EL (cell line): ENCODE measurements around the gene ATP13A5.

ENCODE experiments used
- DNase-seq: peaks from one replicate; pipeline ENCODE4 v3.0.0-alpha.2; 2016

Gene ATP13A5

DNA sequence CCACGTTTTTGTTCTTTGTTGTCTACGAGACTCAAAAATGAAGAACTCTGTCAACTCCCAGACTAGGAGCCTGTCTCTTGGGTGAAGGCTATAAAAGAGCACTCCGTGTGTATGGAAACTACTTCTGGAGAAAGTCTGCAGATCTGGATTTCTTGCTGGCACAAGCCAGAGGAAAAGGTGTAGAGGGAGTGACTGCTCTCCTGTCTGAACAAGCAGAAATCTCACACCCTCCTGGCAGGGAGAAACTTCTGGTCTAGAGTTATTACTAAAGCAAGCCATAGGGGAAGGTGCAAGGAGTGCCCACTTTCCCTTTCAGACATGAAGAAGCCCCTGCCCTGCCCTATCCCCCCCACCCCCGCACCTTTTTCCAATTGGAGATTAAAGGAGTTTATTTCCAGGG is 128.1 kb downstream of the ATP13A5 start:
- DNase-seq: no peak

DNA sequence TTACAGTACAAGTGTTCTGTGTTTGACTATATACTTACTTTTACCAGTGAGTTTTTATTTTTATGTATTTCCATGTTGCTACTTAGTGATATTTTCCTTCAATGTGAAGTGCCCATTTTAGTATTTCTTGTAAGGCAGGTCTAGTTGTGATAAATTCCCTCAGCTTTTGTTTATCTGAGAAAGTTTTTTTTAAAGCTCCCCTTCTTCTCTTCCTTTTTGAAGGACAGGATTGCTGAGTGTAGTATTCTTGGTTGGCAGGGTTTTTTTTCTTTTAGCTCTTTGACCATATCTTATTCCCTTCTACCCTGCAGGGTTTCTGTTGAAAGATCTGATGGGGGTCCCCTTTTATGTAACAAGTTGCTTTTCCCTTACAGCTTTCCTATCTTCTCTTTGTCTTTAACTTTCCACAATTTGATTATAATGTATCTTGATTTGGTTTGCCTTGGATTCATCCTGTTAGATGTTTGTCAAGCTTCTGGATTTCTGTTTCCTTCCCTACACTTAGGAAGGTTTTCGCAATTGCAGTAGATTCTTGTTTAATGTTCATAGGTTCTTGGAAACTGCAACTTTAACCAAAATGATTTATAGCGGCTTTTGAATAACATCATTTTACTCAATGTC is 129.6 kb downstream of the ATP13A5 start:
- DNase-seq: no peak

DNA sequence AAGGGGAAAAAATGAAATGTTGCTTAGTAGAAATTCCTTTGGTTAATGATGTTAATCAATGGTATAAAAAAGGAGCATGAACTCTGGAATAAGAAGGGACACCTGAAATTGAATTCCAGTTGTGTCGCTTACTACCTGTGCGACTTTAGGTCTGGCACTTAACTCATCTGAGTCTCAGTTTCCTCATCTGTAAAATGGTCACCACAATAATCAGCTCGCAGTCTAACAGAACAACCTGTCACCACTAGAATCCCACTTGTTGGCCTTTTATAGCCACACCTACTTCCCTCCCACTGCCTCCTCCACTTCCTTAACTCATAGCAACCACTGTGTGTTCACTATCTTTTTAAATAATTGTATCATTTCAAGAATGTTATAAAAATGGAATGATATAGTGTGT is 135.0 kb downstream of the ATP13A5 start:
- no peak for DNase-seq

GRCh38 chr3:193241716-193242115 is 136.8 kb downstream of the ATP13A5 start:
- DNase-seq: no peak

GRCh38 chr3:193240850-193241706 is 137.5 kb downstream of the ATP13A5 start, which contains the start of gene PLAAT1:
PLAAT1 (plus strand) TSS chr3:193241222; CDS start chr3:193255651, 14,429 bp downstream.
- DNase-seq: peak; percentile 29

- DNase-seq: no peak
Observed at GRCh38 chr3:193240436-193240849, 138.1 kb downstream of the ATP13A5 start.

DNA sequence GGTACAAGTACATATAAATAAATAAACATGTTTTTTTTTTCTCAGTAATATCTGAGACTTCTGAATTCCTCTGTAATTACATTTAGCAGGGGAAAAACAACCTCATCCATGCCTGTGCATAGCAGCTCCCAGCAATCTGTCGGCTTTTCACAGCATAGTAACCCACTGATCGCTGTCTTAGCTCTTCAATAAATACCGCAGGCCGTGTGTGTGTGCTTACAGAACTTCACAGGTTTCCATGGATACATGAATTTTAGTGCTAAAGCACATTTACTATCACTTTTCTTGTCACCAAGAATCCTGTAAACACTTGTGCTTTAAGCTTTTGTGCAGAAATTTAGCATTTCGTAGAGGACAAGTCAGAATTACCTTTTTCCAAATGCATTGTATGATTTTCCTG is 141.5 kb downstream of the ATP13A5 start:
- DNase-seq: no peak

GRCh38 chr3:193236599-193236998 is 142.0 kb downstream of the ATP13A5 start:
- DNase-seq: no peak

DNA sequence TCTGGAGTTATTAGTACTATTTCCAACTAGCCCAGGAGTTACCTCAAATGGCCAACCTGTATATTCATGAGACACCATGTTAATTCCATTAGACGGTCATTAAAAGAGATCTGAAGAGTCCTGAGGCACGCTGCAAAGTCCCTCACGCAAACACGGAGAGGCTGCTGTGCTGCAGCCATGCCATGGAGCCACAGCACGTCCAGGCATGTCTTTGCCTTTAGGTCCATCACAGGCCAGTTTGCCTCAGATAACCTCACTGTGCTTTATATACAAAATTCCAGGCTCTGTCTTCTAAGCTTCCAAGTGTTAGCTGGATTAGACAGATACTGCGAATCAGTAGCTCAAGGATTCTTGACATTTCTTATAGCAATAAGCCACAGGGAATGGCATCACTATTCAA is 147.4 kb downstream of the ATP13A5 start:
- no peak for DNase-seq

- DNase-seq: no peak
Observed at GRCh38 chr3:193230610-193231009, 147.9 kb downstream of the ATP13A5 start.

GRCh38 chr3:193229851-193230420 is 148.6 kb downstream of the ATP13A5 start:
- no peak for DNase-seq

DNA sequence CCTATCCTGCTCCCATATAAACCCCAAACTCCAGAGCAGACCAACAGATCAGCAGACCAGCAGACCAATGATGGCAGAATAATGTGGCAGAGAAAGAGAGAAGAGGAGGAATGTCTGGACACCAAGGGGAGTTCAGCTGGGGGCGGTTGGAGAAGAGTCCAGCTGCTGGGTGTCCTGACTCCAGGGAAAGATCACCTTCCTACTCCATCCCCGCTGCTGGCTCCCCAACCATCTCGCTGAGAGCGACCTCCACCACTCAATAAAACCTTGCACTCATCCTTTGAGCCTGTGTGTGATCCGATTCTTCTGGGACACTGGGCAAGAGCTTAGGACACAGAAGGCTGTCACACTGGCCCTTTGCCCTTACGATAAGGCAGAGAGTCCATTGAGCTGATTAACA is 150.3 kb downstream of the ATP13A5 start:
- no peak for DNase-seq

DNA sequence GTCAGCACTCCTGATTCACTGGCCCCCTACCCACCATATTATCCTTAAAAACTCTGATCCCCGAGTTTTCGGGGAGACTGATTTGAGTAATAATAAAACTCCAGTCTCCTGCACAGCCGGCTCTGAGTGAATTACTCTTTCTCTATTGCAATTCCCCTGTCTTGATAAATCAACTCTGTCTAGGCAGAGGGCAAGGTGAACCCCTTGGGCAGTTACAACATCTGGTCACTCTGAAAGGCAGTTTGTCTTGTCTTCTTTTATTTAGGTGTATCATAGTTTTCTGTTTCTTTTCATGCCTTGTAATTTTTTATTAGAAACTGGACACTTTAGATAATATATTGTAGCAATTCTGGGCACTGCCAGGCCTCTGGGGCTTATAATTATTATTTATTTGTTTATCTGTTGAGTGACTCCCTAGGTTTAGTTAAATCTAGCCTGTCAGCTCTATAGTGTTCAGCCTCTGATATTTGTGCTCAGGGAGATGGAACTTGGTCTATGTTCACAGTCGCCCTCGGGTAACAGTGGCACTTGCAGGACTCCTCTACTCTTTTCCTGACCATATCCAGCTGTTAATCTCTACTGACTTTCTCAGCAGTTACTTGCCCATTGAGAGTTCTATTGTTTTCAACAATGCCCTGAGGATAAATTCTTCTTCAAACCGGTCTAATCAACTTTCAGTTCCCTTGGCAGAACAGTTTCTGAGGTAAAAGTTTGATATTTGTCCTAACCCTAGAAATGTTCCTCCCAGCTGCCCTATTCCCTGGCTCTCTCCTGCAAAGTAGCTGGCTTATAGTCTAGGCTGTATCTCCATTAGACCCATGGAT is 153.0 kb downstream of the ATP13A5 start:
- DNase-seq: no peak
